Mononuclear cell (primary cell): ENCODE results near the gene FAM107B. TPM values are rescaled to one million over a fixed set of nuclear protein-coding genes. Genes with fewer than 3 reads are reported as not detected.
"Not testable (repeated sequence)": the region's sequence is repeated elsewhere in the genome, so short reads cannot be mapped to it uniquely, and the experiment has no call there.

Source experiments
- H3K27me3 ChIP-seq: 2 replicates; pipeline ENCODE4 v1.6.0; 2011; ENCODE audit warnings: low read length, control low read depth; ENCODE audit not compliant: insufficient read depth
- H3K4me1 ChIP-seq: 2 replicates; pipeline ENCODE4 v1.5.1; 2011; ENCODE audit warnings: mild to moderate bottlenecking, low read length, control low read depth; ENCODE audit not compliant: insufficient read depth
- H3K4me3 ChIP-seq: 2 replicates; pipeline ENCODE4 v1.5.1; 2011; ENCODE audit warnings: mild to moderate bottlenecking, low read length, moderate library complexity
- H3K9me3 ChIP-seq: 2 replicates; pipeline ENCODE4 v1.5.1; 2011; ENCODE audit warnings: low read depth, mild to moderate bottlenecking, control low read depth, low read length
- total RNA-seq: library from RNA; depleted of rRNA; stranded (reverse); fragments of >200 nt; gene quantifications from one replicate; pipeline ENCODE4 v1.2.3, GENCODE V29; 2012

Gene FAM107B
- total RNA-seq, 1 donor = 267 TPM

GRCh38 chr10:14592566-14592965 is 182.1 kb downstream of the FAM107B start:
- Histone ChIP-seq H3K4me3 (no peak overlapping the region), H3K9me3 (no peaks in the 10 kb centered on the region), H3K4me1 (peaks cover 42% of the 10 kb centered on the region), H3K27me3 (no peaks in the 10 kb centered on the region)

- peaks cover 46% of the 10 kb centered on the region for H3K4me1 ChIP-seq
- H3K9me3 ChIP-seq = no peaks in the 10 kb centered on the region
- no peak overlapping the region for H3K4me3 ChIP-seq
- H3K27me3 ChIP-seq = no peaks in the 10 kb centered on the region
Observed at GRCh38 chr10:14592026-14592425, 182.7 kb downstream of the FAM107B start.

GRCh38 chr10:14588938-14589294 is 185.8 kb downstream of the FAM107B start:
- peaks cover 66% of the 10 kb centered on the region for H3K4me1 ChIP-seq
- not testable (repeated sequence) for H3K27me3 ChIP-seq, H3K9me3 ChIP-seq, H3K4me3 ChIP-seq

- Histone ChIP-seq H3K4me1 (peaks cover 72% of the 10 kb centered on the region), H3K27me3 (no peaks in the 10 kb centered on the region), H3K4me3 (no peak overlapping the region), H3K9me3 (no peaks in the 10 kb centered on the region)
Observed at GRCh38 chr10:14588084-14588937, 186.4 kb downstream of the FAM107B start.

GRCh38 chr10:14587540-14588083 is 187.1 kb downstream of the FAM107B start:
- H3K4me3 ChIP-seq = no peak overlapping the region

GRCh38 chr10:14586901-14587300 is 187.8 kb downstream of the FAM107B start:
- H3K27me3 ChIP-seq = no peaks in the 10 kb centered on the region
- no peak overlapping the region for H3K4me3 ChIP-seq
- H3K9me3 ChIP-seq = no peaks in the 10 kb centered on the region
- H3K4me1 ChIP-seq = peaks cover 76% of the 10 kb centered on the region

More at GRCh38 chr10:14587540-14588083, 187.1 kb downstream of the FAM107B start:
- H3K4me1 ChIP-seq = peaks cover 76% of the 10 kb centered on the region
- H3K27me3 ChIP-seq = no peaks in the 10 kb centered on the region
- H3K9me3 ChIP-seq = no peaks in the 10 kb centered on the region

GRCh38 chr10:14585287-14586193 is 189.2 kb downstream of the FAM107B start:
- Histone ChIP-seq H3K4me1 (peaks cover 83% of the 10 kb centered on the region), H3K9me3 (no peaks in the 10 kb centered on the region), H3K4me3 (no peak overlapping the region), H3K27me3 (no peaks in the 10 kb centered on the region)

GRCh38 chr10:14584661-14585060 is 190.0 kb downstream of the FAM107B start:
- H3K27me3 ChIP-seq = no peaks in the 10 kb centered on the region
- no peak overlapping the region for H3K4me3 ChIP-seq
- H3K4me1 ChIP-seq = peaks cover 92% of the 10 kb centered on the region
- H3K9me3 ChIP-seq = no peaks in the 10 kb centered on the region

GRCh38 chr10:14583967-14584366 is 190.7 kb downstream of the FAM107B start:
- H3K27me3 ChIP-seq = no peaks in the 10 kb centered on the region
- H3K9me3 ChIP-seq = no peaks in the 10 kb centered on the region
- H3K4me1 ChIP-seq = peaks cover 98% of the 10 kb centered on the region
- no peak overlapping the region for H3K4me3 ChIP-seq

- H3K4me3 ChIP-seq = no peak overlapping the region
- H3K9me3 ChIP-seq = no peaks in the 10 kb centered on the region
- peaks cover 98% of the 10 kb centered on the region for H3K4me1 ChIP-seq
- H3K27me3 ChIP-seq = no peaks in the 10 kb centered on the region
Observed at GRCh38 chr10:14583252-14583651, 191.4 kb downstream of the FAM107B start.

GRCh38 chr10:14581553-14582321 is 193.0 kb downstream of the FAM107B start:
- H3K27me3 ChIP-seq = no peaks in the 10 kb centered on the region
- H3K9me3 ChIP-seq = no peaks in the 10 kb centered on the region
- H3K4me3 ChIP-seq = no peak overlapping the region
- peaks cover 97% of the 10 kb centered on the region for H3K4me1 ChIP-seq

GRCh38 chr10:14580671-14581332 is 193.9 kb downstream of the FAM107B start:
- Histone ChIP-seq H3K27me3 (no peaks in the 10 kb centered on the region), H3K4me3 (no peak overlapping the region), H3K4me1 (peaks cover 93% of the 10 kb centered on the region), H3K9me3 (no peaks in the 10 kb centered on the region)

- Histone ChIP-seq H3K9me3 (no peaks in the 10 kb centered on the region), H3K27me3 (no peaks in the 10 kb centered on the region), H3K4me3 (no peak overlapping the region), H3K4me1 (peaks cover 89% of the 10 kb centered on the region)
Observed at GRCh38 chr10:14579405-14579804, 195.3 kb downstream of the FAM107B start.
